Nephron (organoid): ENCODE results near the gene SLC25A22.
A peak's percentile ranks its signal among the peaks of the same experiment; 100 is the strongest.

Experiments
- H3K27ac Mint-ChIP-seq, 3 experiments: 2 replicates each; pipeline ENCODE4 v1.8.0; 2020; ENCODE audit warnings: mixed read lengths in 3 of 3, mild to moderate bottlenecking in 2 of 3, moderate library complexity in 1 of 3
- H3K27me3 Mint-ChIP-seq: 2 replicates; pipeline ENCODE4 v1.8.0; 2021; ENCODE audit warnings: low read depth, mild to moderate bottlenecking, moderate library complexity, mixed read lengths
- H3K36me3 Mint-ChIP-seq: 2 replicates; pipeline ENCODE4 v1.8.0; 2020; ENCODE audit warnings: low read depth, mixed read lengths
- H3K4me1 Mint-ChIP-seq: 2 replicates; pipeline ENCODE4 v1.8.0; 2020; ENCODE audit warnings: mixed read lengths
- H3K4me3 Mint-ChIP-seq, 3 experiments: 2 replicates each; pipeline ENCODE4 v1.8.0; 2020; ENCODE audit warnings: mild to moderate bottlenecking in 3 of 3, mixed read lengths in 3 of 3, moderate library complexity in 2 of 3
- H3K9me3 Mint-ChIP-seq: 2 replicates; pipeline ENCODE4 v1.8.0; 2020; ENCODE audit warnings: mixed read lengths
- TF ChIP-seq, protein P1 (sequence below), 3 experiments: fragments of 200-600 bp; sonication (generic); IDR thresholded peaks; one replicate each; pipeline ENCODE4 v1.5.0; 2021; ENCODE audit warnings: antibody characterized with exemption in 3 of 3; ENCODE audit not compliant: unreplicated experiment in 3 of 3

Gene SLC25A22

GRCh38 chr11:820655-821511 is 22.8 kb upstream of the SLC25A22 start:
- H3K4me3 Mint-ChIP-seq = peak overlapping the region; percentile 86 to 91 (median 90)
- peaks cover 9% of the 10 kb centered on the region for H3K4me1 Mint-ChIP-seq
- TF ChIP-seq, protein P1, sequence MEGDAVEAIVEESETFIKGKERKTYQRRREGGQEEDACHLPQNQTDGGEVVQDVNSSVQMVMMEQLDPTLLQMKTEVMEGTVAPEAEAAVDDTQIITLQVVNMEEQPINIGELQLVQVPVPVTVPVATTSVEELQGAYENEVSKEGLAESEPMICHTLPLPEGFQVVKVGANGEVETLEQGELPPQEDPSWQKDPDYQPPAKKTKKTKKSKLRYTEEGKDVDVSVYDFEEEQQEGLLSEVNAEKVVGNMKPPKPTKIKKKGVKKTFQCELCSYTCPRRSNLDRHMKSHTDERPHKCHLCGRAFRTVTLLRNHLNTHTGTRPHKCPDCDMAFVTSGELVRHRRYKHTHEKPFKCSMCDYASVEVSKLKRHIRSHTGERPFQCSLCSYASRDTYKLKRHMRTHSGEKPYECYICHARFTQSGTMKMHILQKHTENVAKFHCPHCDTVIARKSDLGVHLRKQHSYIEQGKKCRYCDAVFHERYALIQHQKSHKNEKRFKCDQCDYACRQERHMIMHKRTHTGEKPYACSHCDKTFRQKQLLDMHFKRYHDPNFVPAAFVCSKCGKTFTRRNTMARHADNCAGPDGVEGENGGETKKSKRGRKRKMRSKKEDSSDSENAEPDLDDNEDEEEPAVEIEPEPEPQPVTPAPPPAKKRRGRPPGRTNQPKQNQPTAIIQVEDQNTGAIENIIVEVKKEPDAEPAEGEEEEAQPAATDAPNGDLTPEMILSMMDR (IDR thresholded peaks at IDR 0.05; ENCODE audit: unreplicated experiment in 3 of 3) = no peak
- H3K27me3 Mint-ChIP-seq = peaks cover 12% of the 10 kb centered on the region
- H3K9me3 Mint-ChIP-seq = no peaks in the 10 kb centered on the region
- peaks cover 8% of the 10 kb centered on the region for H3K36me3 Mint-ChIP-seq
- no peak overlapping the region for H3K27ac Mint-ChIP-seq

DNA sequence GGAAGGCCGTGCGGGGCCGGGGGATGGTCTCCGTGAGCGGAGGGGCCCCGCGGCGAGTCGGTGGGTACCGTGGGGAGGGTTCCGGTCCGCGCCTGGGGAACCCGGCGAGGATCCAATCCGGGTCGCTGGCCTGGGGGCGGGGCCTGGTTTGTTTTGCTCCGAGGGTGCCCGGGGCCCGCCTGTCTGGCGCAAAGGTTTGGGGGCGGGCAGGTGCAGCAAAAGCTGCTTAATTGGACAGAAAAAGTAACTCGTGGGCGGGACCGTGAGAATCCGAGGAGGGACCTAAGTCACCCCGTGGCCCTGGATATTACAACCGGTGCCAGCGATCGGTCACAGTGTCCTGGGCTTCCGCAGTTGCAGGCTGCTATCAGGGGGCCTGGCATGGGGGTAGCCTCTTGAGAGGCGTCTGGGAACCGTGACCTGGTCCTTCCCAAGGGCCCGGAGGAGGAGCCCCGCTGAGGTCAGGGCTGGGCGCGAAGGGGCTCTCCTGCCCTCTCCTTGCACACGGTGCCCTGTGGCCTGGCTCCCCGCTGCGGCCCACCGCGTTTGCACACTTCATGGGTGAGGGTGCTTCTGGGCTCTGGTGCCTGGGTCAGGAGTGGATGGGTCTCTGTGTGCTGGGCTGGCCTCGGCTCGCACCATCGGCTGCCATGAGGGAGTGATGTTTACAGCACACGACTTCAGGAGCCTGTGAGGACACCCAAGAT is 22.0 kb upstream of the SLC25A22 start:
- Mint-ChIP-seq H3K27ac (peak overlapping the region in 2 of 3 experiments; percentile 55 to 75), H3K4me3 (peak overlapping the region; percentile 86 to 91 (median 90)), H3K9me3 (no peaks in the 10 kb centered on the region), H3K4me1 (peaks cover 8% of the 10 kb centered on the region), H3K36me3 (peaks cover 4% of the 10 kb centered on the region), H3K27me3 (peaks cover 10% of the 10 kb centered on the region)
- TF ChIP-seq, protein P1 (IDR thresholded peaks at IDR 0.05; ENCODE audit: unreplicated experiment in 3 of 3) = no peak

DNA sequence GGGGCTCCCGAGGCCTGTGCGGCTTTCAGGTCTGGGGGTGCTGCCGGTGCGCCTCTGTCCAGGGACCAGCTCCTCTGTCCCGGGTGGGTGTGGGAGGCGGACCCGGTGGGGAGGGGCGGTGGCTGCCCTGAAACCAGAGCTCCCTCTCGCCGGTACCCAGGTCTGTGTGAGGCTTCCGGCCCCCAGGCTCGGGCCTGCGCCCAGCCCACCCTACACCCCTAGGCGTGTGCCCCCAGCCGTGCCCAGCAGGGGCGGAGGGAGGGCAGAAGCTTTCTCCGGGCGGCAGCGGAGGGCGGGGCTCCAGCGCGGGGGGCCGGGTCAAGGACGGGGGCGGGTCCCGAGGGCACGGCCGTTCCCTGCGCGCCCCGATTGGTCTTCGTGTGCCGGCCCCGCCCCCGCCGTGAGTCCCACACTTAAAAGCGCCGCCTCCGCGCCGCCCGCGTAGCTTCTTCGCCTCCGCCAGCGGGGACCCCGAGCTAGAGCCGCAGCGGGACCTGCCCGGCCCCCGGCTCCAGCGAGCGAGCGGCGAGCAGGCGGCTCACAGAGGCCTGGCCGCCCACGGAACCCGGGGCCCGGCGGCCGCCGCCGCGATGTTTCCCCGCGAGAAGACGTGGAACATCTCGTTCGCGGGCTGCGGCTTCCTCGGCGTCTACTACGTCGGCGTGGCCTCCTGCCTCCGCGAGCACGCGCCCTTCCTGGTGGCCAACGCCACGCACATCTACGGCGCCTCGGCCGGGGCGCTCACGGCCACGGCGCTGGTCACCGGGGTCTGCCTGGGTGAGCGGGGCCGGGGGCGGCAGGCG is 21.2 kb upstream of the SLC25A22 start:
- H3K9me3 Mint-ChIP-seq = no peaks in the 10 kb centered on the region
- no peak overlapping the region for H3K27ac Mint-ChIP-seq
- TF ChIP-seq, protein P1 (IDR thresholded peaks at IDR 0.05; ENCODE audit: unreplicated experiment in 3 of 3) = no peak
- peaks cover 4% of the 10 kb centered on the region for H3K4me1 Mint-ChIP-seq
- peak overlapping the region; percentile 67 to 74 (median 74) for H3K4me3 Mint-ChIP-seq
- H3K36me3 Mint-ChIP-seq = no peaks in the 10 kb centered on the region
- H3K27me3 Mint-ChIP-seq = peaks cover 5% of the 10 kb centered on the region

- H3K9me3 Mint-ChIP-seq = no peaks in the 10 kb centered on the region
- H3K27ac Mint-ChIP-seq = peak within 1 kb of the TSS in 1 of 3 experiments; percentile 67
- peaks cover 5% of the 10 kb centered on the region for H3K27me3 Mint-ChIP-seq
- peaks cover 4% of the 10 kb centered on the region for H3K36me3 Mint-ChIP-seq
- peak within 1 kb of the TSS; percentile 80 to 89 (median 86) for H3K4me3 Mint-ChIP-seq
- TF ChIP-seq, protein P1 (IDR thresholded peaks at IDR 0.05; ENCODE audit: unreplicated experiment in 3 of 3) = no peak
- peaks cover 4% of the 10 kb centered on the region for H3K4me1 Mint-ChIP-seq
Observed at GRCh38 chr11:818396-819128, 20.5 kb upstream of the SLC25A22 start, which contains the start of gene PNPLA2. Gene PNPLA2, plus strand, starts transcription at chr11:818914. Its CDS starts 805 bp downstream, at chr11:819719.

GRCh38 chr11:816433-816779 is 18.3 kb upstream of the SLC25A22 start:
- peak overlapping the region in 2 of 3 experiments; percentile 18 to 65 for H3K4me3 Mint-ChIP-seq
- H3K36me3 Mint-ChIP-seq = peaks cover 15% of the 10 kb centered on the region
- TF ChIP-seq, protein P1 (IDR thresholded peaks at IDR 0.05; ENCODE audit: unreplicated experiment in 3 of 3) = no peak
- H3K9me3 Mint-ChIP-seq = no peaks in the 10 kb centered on the region
- H3K27ac Mint-ChIP-seq = no peak overlapping the region
- H3K4me1 Mint-ChIP-seq = peaks cover 7% of the 10 kb centered on the region
- peaks cover 5% of the 10 kb centered on the region for H3K27me3 Mint-ChIP-seq
